GM10847 (cell line): Measurements from ENCODE around the gene TAB2.

Experiments
- POLR2A ChIP-seq: IDR thresholded peaks from 2 replicates; pipeline ENCODE4 v1.6.1; 2011; ENCODE audit not compliant: insufficient read length; ENCODE audit errors: extremely low read depth

The TAB2 gene

DNA sequence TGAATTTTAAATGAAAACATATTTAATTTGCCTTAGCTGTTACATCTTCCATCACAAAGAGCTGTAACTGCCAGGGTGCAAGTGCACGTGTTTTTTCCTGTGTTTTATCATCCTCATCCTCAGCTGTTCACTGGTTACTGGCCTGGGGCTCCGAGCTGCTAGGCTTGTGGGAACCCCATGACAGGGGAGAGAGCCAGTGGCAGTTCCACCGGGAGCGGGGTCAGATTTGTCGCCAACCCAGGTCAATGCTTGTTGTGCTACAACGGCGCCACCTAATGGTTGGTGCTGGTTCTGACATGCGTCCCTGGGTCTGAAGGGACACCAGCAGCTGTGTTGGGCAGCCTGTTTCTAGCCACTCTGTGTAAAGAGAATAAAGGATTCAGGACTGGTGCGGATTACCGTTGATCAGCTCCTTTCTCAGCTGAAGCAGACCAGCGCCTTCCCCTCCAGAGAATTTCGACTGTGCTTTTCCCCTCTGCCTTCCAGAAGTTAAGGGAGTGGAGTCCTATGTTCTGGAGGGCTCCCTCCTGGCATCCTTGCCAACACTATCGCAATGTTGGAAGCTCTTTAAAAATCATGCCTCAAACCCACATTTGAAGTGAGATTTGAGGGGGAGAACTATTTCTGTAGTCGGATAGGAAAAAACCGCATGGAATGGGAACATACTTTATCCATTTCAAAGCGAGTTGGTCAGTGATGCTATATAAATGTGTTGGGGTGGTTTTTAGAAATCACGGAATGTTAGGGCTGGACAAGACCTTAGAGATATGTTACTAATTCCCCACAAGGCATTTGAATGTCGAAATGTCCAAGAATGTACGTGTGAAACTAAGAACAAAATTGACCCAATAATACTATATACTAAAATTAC, 114.6 kb downstream of the TAB2 start:
- no peak for TF ChIP-seq POLR2A

DNA sequence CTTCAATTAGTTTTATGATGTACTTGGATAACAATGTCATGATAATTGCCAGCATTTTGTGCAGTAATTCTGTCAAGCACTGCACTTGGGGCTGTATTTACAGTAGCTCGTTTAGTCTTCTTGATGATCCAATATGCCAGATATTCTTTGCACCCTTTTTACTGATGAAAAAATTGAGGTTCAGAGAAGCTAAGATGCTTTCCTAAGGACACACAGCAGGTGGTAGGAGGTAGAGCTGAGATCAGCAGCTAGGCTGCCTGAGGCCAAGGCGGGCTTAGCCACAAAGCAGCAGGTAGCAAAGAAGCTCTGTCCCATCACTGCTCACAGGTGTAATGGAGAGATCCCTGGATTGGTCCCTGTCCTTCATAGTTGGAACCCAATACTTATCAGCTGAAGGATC, 115.9 kb downstream of the TAB2 start:
- TF ChIP-seq POLR2A: no peak

DNA sequence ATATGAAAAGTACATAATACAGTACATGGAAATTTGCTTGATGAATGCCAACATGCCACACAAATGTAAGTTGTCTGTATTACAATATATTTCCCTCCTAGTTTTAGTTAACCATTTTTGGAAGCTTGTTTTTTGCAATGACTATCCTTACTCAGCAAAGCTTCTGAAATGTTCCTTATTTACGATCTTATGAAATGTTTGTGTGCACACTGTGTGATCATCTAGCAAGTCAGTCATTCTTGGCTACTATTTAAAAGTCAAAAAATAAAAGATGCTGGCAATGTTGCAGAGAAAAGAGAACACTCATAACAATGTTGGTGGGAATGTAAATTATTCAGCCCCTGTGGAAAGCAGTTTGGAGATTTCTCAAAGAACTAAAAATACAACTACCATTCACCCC, 116.4 kb downstream of the TAB2 start:
- no peak for TF ChIP-seq POLR2A

DNA sequence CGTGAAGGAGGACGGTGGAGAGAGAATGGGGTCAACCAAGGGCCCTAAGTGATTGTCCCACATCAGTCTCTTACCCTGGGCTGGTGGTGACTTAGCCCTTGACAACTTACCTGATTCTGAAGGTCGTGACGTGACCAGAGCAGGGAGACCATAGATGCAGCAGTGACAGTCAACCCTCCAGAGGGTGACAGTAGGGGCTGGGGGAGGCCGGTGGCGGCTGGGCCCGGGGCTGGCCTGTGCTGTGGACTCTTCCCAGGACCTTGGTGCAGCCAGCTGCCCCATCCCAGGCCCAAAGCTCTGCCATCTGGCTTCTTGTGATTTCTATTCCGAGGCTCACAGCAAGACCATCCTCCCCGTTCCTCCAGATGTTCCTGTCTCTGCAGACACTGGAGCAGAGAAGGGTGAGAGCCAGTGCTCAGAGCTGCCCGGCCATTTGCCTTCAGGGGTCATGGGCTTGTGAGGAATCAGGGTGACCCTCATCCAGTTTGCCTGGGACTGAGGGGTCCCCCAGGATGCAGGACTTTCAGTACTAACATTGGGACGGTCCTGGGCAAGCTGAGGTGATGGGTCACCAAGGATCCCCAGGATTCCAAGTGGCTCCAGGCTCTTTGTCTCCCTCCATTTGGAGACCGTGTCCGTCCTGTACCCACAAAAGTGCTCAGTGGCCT, 118.5 kb downstream of the TAB2 start:
- no peak for TF ChIP-seq POLR2A

DNA sequence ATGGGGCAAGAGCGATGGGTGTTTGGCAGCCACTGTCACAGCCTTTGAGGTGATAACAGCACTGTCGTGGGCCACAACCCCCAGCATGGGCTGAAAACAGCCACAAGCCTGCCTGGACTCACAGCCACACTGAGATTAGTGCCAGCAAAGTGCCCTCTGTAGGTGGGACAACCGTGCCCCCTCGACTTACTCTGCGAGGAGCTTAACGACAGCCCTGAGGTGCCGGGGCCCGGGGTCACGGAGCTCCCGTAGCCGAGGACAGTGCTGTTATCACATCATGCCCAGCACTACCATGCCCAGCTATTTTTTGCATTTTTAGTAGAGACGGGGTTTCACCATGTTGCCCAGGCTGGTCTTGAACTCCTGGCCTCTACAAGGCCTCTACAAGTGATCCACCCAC, 119.1 kb downstream of the TAB2 start:
- TF ChIP-seq POLR2A: no peak

DNA sequence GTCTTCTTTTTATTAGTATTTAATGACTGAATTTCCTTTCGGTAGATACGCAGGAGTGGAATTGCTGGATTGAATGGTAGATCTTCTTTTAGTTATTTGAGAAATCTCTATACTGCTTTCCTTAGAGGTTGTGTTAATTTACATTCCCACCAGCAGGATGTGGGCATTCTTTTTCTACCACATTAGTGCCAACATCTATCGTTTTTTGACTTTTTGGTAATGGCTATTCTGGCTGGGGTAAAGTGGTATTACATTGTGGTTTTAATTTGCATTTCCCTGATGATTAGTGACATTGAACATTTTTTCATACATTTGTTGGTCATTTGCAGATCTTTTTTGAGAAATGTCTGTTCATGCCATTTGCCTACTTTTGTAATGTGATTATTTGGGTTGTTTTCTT, 119.7 kb downstream of the TAB2 start:
- no peak for TF ChIP-seq POLR2A

DNA sequence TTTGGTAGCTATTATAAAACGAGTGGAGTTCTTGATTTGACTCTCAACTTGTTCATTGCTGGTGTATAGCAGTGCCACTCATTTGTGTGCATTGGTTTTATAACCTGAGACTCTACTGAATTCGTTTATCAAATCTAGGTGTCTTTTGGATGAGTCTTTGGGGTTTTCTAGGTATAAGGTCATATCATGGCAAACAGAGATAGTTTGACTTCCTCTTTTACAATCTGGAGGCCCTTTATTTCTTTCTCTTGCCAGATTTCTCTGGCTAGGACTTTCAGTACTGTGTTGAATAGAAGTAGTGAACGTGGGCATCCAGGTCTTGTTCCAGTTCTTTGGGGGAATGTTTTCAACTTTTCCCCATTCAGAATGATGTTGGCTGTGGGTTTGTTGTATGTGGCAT, 121.3 kb downstream of the TAB2 start:
- TF ChIP-seq POLR2A: no peak

DNA sequence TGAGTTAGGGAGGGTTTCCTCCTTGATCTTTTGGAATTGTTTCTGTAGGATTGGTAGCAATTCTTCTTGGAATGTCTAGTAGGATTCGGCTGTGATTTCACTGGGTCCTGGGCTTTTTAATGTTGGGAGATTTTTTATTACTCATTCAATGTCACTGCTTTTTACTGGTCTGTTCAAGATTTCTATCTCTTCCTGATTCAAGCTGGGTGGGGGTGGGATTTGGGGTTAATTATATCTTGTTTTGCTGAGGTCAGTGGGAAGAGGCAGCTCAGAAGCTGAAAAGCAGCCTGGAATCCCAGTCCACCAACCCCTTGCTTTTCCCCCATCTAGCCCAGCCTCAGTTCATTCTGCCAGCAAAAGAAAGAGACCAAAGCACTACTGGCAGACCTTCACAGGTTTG, 122.1 kb downstream of the TAB2 start:
- TF ChIP-seq POLR2A: no peak

DNA sequence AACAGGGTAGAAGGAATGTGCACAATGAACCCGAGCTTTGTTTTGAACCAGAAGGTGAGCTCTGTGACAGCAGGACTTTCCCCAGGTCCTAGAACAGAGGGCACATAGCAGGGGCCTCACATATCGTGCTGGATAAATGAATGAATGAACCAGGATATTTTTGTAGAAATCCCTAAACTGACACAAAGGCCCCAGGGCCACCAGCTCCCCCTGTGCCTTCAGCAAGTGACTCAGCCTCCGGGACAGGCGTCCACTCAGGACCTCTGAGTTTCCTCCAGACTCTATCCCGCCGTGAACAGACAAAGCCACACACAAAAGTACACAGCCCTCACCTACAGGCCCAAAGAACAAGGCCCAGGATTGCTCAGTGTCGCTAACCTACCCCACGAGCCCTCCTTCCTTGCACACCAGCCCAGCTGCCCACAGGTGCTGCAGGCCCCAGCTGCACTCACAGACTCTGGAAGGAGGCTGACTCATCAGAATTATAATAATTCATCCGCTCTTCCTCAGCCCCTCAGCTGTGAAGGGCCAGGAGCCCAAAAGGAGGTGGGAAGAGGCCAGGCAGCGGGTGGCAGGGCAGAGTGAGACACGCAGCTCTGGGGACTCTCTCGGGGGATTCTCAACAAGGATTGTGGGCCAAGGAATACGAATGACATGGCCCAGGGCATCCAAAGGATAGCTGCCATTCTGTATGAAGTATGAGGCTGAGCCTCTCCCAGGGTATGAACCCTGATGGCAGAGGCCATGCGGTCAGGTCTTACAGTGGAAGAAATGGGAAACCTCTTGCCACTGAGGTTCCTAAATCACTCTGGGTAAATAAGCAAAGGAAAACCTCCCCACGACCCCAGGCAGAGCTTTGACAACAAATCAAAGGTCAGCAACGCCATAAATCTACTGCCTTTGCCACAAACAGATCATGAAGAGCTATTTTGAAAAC, 123.5 kb downstream of the TAB2 start:
- no peak for TF ChIP-seq POLR2A

DNA sequence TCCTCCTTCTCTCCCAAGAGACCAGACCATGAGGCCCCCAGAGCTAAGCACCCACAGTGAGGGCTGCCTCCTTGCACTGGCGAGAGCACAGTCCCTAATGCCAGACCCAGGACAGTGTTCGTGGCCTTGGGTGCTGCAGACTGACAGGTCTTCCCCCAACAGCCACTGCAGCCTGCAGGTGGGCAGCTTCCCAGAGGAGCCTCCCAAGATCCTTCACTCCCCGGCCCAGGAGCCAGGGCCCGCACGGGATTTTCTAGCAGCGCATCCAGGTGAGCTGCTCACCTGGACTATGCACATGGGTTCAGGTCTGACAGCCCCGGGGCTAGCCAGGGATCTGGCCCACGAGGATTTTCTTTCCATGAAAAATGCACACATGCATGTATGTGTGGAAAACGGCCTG, 124.2 kb downstream of the TAB2 start:
- TF ChIP-seq POLR2A: no peak

DNA sequence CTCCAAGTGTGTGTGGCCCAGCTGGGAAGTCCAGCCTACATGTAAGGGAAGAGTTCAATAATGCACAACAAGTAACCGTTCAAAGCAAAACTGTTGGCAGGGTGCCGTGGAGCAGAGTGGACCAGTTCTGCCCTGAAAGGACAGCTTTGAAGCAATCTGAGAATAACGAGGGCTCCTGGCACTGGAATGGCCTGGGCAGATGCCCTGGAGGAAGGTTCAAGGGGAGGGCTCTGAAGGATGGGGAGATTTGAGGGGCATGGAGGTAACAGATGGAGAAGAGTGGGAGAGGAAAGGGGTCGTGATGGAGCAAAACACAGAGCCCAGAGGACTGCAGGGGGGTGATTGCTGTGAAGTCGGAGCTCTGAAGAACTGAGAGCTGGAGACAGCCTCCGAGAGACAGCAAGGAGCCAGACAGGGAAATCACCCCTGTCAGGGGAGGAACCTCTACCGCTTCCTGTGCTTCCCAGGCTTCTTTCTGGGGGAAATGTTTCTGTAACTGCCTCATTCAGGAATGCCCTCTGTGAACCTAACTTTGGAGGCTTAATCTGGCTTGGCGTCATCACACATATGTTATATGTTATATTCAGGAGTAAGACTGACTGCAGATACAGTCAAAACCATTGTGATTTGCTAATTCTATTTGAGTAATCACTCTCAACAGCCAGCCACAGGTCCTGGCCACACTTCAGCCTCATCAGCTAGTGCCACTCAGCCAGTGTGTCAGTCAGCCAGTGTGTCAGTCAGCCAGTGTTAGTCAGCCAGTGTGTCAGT, 126.1 kb downstream of the TAB2 start:
- TF ChIP-seq POLR2A: no peak

DNA sequence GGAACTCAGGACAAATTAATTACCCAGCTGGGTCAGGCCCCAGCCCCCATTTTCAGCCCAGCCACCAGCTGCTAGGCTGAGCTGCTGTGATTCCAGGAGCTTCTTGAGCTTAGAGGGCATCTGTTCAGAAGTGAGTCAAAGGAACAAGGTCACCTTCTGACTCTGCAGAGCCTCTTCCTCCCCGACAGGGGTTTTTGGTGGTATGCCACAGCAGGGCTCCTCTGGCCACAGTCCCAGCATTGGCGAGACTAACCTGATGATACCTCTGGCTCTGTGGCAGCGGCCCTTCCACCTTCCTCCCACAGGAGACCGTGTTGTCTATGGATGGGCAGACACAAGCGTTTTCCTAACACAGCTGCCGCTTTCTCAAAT, 127.6 kb downstream of the TAB2 start:
- TF ChIP-seq POLR2A: no peak

DNA sequence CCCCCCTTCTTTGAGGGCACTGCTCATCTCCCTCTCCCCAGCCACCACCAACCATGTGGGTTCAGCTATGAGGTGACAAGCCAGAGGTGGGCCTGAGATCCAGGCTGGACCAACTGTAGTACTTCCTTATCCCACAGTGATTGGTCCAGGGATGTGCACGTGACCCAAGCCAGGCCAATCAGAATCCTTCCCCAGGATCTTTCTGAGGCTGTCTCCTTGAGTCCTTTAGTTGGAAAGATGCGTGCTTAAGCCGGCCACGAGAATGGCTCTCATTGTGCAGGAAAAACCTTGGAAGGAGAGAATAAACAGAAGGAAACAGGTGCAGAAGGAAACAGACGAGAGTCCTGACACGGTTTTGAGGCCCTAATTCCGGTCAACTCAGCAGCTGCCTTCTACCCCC, 128.1 kb downstream of the TAB2 start:
- no peak for TF ChIP-seq POLR2A

DNA sequence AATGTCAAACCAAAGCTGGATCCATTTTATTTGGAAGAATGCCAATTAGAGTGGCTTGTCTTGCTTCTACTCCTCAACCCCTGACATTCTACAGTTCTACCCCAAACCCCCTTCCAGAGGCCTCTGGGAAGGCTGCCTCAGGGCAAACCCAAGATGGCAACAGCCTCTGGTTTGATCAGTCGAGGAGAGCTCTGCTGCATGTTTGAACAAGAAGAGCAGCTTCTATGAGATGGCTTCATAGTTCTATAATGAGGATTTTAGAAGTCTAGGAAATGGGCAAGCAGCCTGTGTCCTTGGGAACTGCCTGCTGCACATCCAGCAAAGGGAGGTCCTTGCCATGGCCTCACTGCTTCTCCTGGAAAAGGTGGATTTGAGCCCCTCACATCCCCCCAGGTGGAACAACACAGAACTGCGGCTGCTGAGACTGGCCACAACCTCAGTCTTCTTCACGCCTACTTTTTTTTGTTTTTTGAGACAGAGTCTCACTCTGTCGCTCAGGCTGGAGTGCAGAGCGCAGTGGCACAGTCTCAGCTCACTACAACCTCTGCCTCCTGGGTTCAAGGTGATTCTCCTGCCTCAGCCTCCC, 129.4 kb downstream of the TAB2 start:
- no peak for TF ChIP-seq POLR2A
